HepG2 (cell line): Measurements from ENCODE around the gene ACVR1B. TPM values are rescaled to one million over a fixed set of nuclear protein-coding genes. Genes with fewer than 3 reads are reported as not detected.

Source experiments
- CEBPB ChIP-seq: IDR thresholded peaks from 2 replicates; pipeline ENCODE4 v1.6.1; 2011; ENCODE audit warnings: low read depth, low read length, improper control_type of control experiment, borderline replicate concordance
- FOXM1 ChIP-seq: sonication (generic); formaldehyde crosslinking; IDR thresholded peaks from 2 replicates; pipeline ENCODE4 v1.5.0; 2020; ENCODE audit warnings: missing genetic modification reagents
- HNF1B ChIP-seq: sonication (generic); formaldehyde crosslinking; IDR thresholded peaks from 2 replicates; pipeline ENCODE4 v1.5.1; 2020; ENCODE audit warnings: mild to moderate bottlenecking, moderate library complexity, missing genetic modification reagents
- IRF9 ChIP-seq: sonication (generic); formaldehyde crosslinking; IDR thresholded peaks from 2 replicates; pipeline ENCODE4 v1.8.0; 2022; ENCODE audit warnings: missing genetic modification reagents, mild to moderate bottlenecking, borderline replicate concordance
- SYNCRIP ChIP-seq: fragments of 200-400 bp; formaldehyde crosslinking; IDR thresholded peaks from 2 replicates; pipeline ENCODE4 v1.6.1; 2018; ENCODE audit warnings: mild to moderate bottlenecking, low read depth, low read length; ENCODE audit not compliant: insufficient read depth
- TRAFD1 ChIP-seq: sonication (generic); formaldehyde crosslinking; IDR thresholded peaks from 2 replicates; pipeline ENCODE4 v1.5.1; 2020; ENCODE audit warnings: missing genetic modification reagents, mild to moderate bottlenecking, borderline replicate concordance
- ZNF761 ChIP-seq: sonication (generic); formaldehyde crosslinking; conservative IDR thresholded peaks from 2 replicates; pipeline ENCODE4 v1.4.0; 2020; ENCODE audit warnings: mild to moderate bottlenecking, missing genetic modification reagents
- polyA plus RNA-seq, 8 experiments: library from polyadenylated mRNA; depleted of rRNA in 3 of 8; stranded (reverse) in 7 of 8; unstranded in 1 of 8; fragments of >200 nt; fragmentation: Illumina TruSeq in 4 of 8; extraction: Trizol in 4 of 8; gene quantifications; 2 replicates each; pipeline versions ENCODE4 v1.2.1 to v1.2.3, GENCODE V29; 2011 to 2016; ENCODE audit warnings: low read depth in 4 of 8, missing spikeins in 1 of 8, mixed read lengths in 1 of 8; ENCODE audit not compliant: insufficient read depth in 1 of 8
- total RNA-seq, 5 experiments: library from RNA; depleted of rRNA; stranded (reverse); fragments of >200 nt; fragmentation: Illumina TruSeq; extraction: Trizol; gene quantifications; 2 replicates each; pipeline ENCODE4 v1.2.3, GENCODE V29; 2016; ENCODE audit warnings: low read depth in 1 of 5

The ACVR1B gene
- total and polyA plus RNA-seq, 2 of the 13 experiments (the other 11 are each of a cell fraction or from before 2014, with no cell fraction given) = 8.9 to 12.1 TPM

GRCh38 chr12:52023182-52023975 lies 71.9 kb downstream of the ACVR1B start (continued):
- TF ChIP-seq HNF1B = peak; percentile 43; the same call in 1 of the 2 replicates
- TF ChIP-seq SYNCRIP = no peak
- TF ChIP-seq FOXM1 (CRISPR knock-in tag) = no peak
- no peak for TF ChIP-seq TRAFD1 (CRISPR knock-in tag)
- no peak for TF ChIP-seq CEBPB
- TF ChIP-seq ZNF761 (CRISPR knock-in tag) = no peak
- no peak; the same call in 1 of the 2 replicates for TF ChIP-seq IRF9 (CRISPR knock-in tag)
